ENCODE results near the gene NAA16.

The NAA16 gene

GRCh38 chr13:41332829-41333228, 21.8 kb downstream of the NAA16 start:
- H3K36me3 ChIP-seq (ENCODE audit: control insufficient read depth, low read length) = peaks cover 82% of the 10 kb centered on the region
- TF ChIP-seq, protein P1, sequence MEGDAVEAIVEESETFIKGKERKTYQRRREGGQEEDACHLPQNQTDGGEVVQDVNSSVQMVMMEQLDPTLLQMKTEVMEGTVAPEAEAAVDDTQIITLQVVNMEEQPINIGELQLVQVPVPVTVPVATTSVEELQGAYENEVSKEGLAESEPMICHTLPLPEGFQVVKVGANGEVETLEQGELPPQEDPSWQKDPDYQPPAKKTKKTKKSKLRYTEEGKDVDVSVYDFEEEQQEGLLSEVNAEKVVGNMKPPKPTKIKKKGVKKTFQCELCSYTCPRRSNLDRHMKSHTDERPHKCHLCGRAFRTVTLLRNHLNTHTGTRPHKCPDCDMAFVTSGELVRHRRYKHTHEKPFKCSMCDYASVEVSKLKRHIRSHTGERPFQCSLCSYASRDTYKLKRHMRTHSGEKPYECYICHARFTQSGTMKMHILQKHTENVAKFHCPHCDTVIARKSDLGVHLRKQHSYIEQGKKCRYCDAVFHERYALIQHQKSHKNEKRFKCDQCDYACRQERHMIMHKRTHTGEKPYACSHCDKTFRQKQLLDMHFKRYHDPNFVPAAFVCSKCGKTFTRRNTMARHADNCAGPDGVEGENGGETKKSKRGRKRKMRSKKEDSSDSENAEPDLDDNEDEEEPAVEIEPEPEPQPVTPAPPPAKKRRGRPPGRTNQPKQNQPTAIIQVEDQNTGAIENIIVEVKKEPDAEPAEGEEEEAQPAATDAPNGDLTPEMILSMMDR (IDR thresholded peaks at IDR 0.05; ENCODE audit: low read depth, low read length, poor library complexity, severe bottlenecking) = no peak

DNA sequence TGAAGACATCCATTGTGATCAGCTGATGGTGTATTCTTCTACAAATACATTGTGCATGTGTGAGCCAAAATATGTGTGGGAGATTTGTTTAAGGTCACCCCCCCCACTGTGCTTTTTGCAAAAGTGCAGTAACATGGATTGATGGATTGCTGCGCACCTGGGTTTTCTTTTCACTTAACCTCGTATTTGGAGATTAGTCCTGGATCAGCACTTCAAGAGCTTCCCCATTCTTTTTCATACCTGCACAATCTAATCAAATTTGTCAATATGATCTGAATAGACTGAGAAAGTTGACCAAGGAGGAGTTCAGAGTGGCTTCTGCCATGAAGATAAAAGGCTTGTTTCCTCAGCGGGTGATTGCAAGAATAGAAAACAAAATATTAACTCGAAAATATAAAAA, 23.7 kb downstream of the NAA16 start:
- Histone ChIP-seq H3K27ac (ENCODE audit: low read depth, low read length) (no peak overlapping the region), H3K9me3 (ENCODE audit: control insufficient read depth, insufficient read depth, low read length) (no peaks in the 10 kb centered on the region), H3F3A (ENCODE audit: control insufficient read depth, insufficient read depth) (0 out of 2 replicates have a peak, but pooled peaks cover 3% of the 10 kb centered on the region), H3K79me2 (ENCODE audit: control insufficient read depth, low read length) (peaks cover 10% of the 10 kb centered on the region; the same call in 1 of the 2 replicates), H3K4me3 (ENCODE audit: low read length) (no peak overlapping the region), H4K20me1 (ENCODE audit: control insufficient read depth, insufficient read depth, low read depth, low read length) (no peaks in the 10 kb centered on the region), H3K36me3 (ENCODE audit: control insufficient read depth, low read length) (peaks cover 82% of the 10 kb centered on the region), H3K4me1 (ENCODE audit: control insufficient read depth, low read length) (no peaks in the 10 kb centered on the region), H3K27me3 (ENCODE audit: control insufficient read depth, low read length) (no peaks in the 10 kb centered on the region), H3K9me2 (replicated peaks; ENCODE audit: control insufficient read depth, low read length) (no peaks in the 10 kb centered on the region), H3K4me2 (ENCODE audit: low read length) (no peak overlapping the region)
- TF ChIP-seq EZH2phosphoT487 (IDR thresholded peaks at IDR 0.05; ENCODE audit: borderline replicate concordance, low read length) = no peak
- TF ChIP-seq, protein P1 (IDR thresholded peaks at IDR 0.05; ENCODE audit: low read depth, low read length, poor library complexity, severe bottlenecking) = no peak

More at GRCh38 chr13:41332829-41333228, 21.8 kb downstream of the NAA16 start:
- Histone ChIP-seq H3K27ac (ENCODE audit: low read depth, low read length) (no peak overlapping the region), H3F3A (ENCODE audit: control insufficient read depth, insufficient read depth) (0 out of 2 replicates have a peak, but pooled peaks cover 5% of the 10 kb centered on the region), H4K20me1 (ENCODE audit: control insufficient read depth, insufficient read depth, low read depth, low read length) (no peaks in the 10 kb centered on the region), H3K79me2 (ENCODE audit: control insufficient read depth, low read length) (peaks cover 12% of the 10 kb centered on the region), H3K9me3 (ENCODE audit: control insufficient read depth, insufficient read depth, low read length) (no peaks in the 10 kb centered on the region), H3K4me1 (ENCODE audit: control insufficient read depth, low read length) (no peaks in the 10 kb centered on the region), H3K9me2 (replicated peaks; ENCODE audit: control insufficient read depth, low read length) (no peaks in the 10 kb centered on the region), H3K27me3 (ENCODE audit: control insufficient read depth, low read length) (no peaks in the 10 kb centered on the region), H3K4me3 (ENCODE audit: low read length) (no peak overlapping the region), H3K4me2 (ENCODE audit: low read length) (no peak overlapping the region)

GRCh38 chr13:41344358-41344757, 33.3 kb downstream of the NAA16 start:
- TF ChIP-seq, protein P1 (IDR thresholded peaks at IDR 0.05; ENCODE audit: low read depth, low read length, poor library complexity, severe bottlenecking) = no peak
- no peak for TF ChIP-seq EZH2phosphoT487 (IDR thresholded peaks at IDR 0.05; ENCODE audit: borderline replicate concordance, low read length)
- Histone ChIP-seq H4K20me1 (ENCODE audit: control insufficient read depth, insufficient read depth, low read depth, low read length) (no peaks in the 10 kb centered on the region), H3K36me3 (ENCODE audit: control insufficient read depth, low read length) (peaks cover 69% of the 10 kb centered on the region), H3K4me1 (ENCODE audit: control insufficient read depth, low read length) (no peaks in the 10 kb centered on the region), H3K9me2 (replicated peaks; ENCODE audit: control insufficient read depth, low read length) (no peaks in the 10 kb centered on the region), H3F3A (ENCODE audit: control insufficient read depth, insufficient read depth) (peaks cover 7% of the 10 kb centered on the region), H3K4me3 (ENCODE audit: low read length) (no peak overlapping the region), H3K27me3 (ENCODE audit: control insufficient read depth, low read length) (no peaks in the 10 kb centered on the region), H3K79me2 (ENCODE audit: control insufficient read depth, low read length) (peaks cover 54% of the 10 kb centered on the region), H3K9me3 (ENCODE audit: control insufficient read depth, insufficient read depth, low read length) (no peaks in the 10 kb centered on the region), H3K27ac (ENCODE audit: low read depth, low read length) (no peak overlapping the region), H3K4me2 (ENCODE audit: low read length) (no peak overlapping the region)
